ENCODE results near the gene MC1R.

GRCh38 chr16:89921131-89921701, 2.6 kb downstream of the MC1R start:
- TF ChIP-seq CTCF (conservative IDR thresholded peaks at IDR 0.05; ENCODE audit: low read length) (no peak), EZH2phosphoT487 (IDR thresholded peaks at IDR 0.05; ENCODE audit: borderline replicate concordance, low read depth, low read length) (no peak)

Data from OCI-LY7 (cell line).